ENCODE measurements around the gene L3MBTL4.
"Not testable (repeated sequence)": the region's sequence is repeated elsewhere in the genome, so short reads cannot be mapped to it uniquely, and the experiment has no call there.

The L3MBTL4 gene

DNA sequence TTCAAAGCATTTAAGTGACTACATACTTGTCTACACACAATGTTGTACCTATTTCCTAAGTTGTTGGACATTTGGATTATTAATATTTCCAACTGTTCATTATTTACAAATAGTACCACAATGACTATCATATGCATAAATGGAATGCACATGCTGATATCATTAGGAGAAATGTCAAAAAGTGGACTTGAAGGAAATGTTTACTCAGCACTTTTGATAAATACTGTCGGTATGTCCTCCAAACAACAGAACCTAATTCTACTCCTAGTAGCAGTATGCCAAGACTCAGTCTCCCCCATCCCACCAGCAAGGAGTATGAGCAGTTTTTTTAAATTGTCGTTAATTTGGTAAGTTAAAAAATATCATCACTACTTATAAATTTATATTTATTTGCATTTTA is 116.8 kb downstream of the L3MBTL4 start:
- no peak for DNase-seq

- DNase-seq = peak; percentile 86
Observed at GRCh38 chr18:6294148-6294784, 120.4 kb downstream of the L3MBTL4 start.

DNA sequence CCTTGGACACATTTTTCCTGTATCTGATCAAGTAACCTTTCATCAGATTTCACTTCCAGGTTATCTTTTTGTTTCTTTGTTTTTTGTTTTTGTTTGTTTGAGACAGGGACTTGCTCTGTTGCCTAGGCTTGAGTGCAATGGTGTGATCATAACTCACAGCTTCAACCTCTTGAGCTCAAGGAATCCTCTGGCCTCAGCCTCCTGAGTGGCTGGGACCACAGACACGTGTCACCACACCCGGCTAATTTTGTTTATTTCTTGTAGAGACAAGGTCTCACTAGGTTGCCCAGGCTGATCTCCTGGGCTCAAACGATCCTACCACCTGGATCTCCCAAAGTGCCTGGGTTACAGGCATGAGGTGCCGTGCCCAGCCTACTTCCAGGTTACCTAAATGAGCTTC is 124.9 kb downstream of the L3MBTL4 start:
- no peak for DNase-seq

DNA sequence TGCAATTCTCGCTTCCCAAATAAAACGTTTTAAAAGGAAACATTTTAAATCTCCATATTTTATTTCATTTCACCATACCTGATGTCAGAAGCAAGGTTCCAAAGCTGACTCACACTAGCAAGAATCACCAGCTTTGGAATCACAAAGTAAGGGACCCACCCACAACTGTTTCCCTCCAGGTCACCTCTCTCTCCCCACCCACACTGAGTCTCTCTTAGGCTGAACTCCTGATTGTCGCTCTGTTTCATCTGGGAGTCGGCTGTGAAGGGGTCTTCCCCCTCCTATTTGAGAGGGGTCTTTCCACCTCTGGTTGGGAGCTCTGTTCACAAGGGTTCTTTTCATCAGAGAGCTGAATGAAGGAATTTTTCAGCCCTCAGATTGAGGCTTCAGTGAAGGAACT is 128.1 kb downstream of the L3MBTL4 start:
- DNase-seq = no peak

DNA sequence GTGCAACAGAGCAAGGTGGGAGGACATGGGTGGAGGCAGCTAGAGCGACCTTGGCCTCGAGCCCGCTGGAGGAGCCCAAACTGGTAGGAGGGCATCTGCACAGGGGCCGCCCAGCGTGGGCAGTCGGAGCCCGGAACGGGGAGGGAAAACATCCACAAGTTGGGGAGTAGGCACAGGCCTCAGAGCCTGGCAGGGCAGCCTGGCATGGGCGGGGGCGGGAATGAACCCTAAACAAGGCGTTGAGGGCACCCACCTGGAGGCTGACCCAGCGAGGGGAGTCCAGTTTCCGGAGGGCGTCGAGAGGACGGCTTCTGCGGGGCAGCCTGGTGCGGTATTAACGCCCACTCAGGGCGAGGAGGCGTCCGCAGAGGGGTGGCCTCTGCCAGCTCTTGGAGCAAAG is 129.9 kb downstream of the L3MBTL4 start:
- no peak for DNase-seq

DNA sequence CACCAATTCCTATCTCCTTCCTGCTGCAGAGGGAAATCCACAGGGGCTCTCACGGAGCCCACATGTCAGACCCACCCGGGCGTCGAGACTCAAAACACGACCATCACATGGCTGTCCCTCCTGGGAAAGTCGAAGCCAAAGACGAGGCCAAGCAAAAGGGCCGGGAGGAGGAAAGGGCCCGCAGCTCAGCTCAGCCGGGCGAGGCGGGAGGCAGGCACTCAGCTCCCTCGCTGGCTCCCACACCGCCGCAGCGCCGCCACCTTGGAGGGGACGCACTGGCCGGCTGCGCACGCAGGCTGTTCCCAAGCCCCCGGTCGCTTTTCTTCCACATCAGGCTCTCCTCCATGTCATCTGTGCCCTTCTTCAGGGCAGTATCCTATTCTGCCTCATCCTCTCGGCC is 130.4 kb downstream of the L3MBTL4 start:
- no peak for DNase-seq

DNA sequence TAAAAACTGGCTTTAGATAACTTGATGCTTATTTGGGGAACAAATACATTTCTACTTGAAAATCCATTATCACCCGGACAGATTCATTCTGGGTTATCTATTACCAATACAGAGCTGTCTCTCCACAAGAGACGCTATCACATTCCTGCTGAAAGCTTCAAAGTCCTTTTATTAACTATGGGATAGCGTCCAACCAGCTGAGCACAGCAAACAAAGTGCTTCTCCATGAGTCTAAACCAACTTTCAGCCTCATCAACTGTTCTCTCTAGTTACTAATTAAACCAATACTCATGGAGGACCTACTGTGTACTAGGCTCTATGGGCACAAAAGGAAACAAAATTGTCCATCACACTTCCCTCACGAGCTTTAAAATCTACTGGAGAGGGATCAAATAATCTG is 132.8 kb downstream of the L3MBTL4 start:
- DNase-seq = no peak

DNA sequence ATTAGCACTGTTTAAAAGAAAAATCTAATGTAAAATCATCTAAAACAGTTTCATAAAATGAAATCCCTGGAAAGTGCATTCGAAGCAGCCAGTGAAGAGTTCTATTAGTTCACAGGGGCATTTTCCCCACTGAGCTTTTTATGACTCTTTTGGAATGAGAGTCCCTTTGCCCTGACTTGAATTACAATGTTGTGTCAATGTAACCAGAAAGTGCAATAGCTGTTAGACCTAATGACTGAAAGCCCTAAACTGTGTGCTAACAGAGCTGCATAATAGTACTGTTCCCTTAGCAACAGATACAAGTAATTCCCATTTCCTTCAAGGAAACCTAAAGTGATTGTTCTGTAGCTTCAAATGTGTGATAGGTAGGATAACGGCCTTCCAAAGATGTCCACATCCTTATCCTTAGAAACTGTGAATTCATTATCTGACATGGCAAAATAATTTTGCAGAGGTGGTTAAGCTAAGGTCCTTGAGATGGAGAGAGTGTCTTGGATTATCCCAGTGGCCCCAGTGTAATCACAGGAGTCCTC is 134.4 kb downstream of the L3MBTL4 start:
- DNase-seq = no peak

DNA sequence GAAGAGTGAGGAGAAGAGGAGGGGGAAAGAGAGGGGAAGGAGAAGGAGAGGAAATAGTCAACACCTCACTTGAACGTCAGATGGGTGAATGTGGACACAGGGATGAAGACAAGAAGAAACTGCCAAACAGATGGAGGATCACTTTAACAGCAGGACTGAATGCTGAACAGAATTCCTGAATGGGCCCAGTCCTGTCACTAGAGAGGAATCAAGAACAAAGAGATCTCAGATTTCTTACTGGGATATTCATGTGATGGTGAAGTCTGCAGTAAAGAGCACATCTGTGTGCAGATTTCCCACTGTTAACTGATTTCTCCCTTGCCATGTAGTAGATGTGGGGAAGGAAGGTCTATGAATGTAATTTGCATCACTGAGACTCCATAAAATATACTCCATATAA is 135.4 kb downstream of the L3MBTL4 start:
- no peak for DNase-seq

GRCh38 chr18:6273423-6273822 is 141.3 kb downstream of the L3MBTL4 start:
- DNase-seq = no peak

GRCh38 chr18:6272144-6272543 is 142.6 kb downstream of the L3MBTL4 start:
- not testable (repeated sequence) for DNase-seq

- no peak for DNase-seq
Observed at GRCh38 chr18:6271585-6271984, 143.1 kb downstream of the L3MBTL4 start.

DNA sequence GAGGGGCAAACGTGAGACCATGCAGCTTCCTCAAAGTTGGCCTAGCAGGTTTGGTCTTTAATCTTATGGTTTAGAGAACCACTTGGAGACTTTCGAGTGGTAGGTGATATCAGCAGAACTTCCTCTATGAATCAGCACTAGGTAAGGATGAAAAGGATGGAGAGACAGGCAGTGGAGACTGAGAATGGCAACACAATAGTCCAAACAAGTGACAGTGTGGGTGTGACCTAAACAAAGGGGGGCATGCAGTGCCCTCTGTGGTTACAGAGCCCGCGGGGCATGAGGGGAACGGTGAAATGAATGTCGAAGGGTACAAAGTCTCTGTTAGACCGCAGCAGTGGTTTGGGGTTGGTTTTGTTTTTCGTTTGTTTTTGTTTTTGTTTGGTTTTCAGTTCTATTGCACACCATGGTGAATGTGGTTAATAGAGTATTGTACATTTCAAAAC is 143.9 kb downstream of the L3MBTL4 start:
- DNase-seq = no peak

GRCh38 chr18:6269660-6270332 is 144.9 kb downstream of the L3MBTL4 start:
- DNase-seq = no peak

DNA sequence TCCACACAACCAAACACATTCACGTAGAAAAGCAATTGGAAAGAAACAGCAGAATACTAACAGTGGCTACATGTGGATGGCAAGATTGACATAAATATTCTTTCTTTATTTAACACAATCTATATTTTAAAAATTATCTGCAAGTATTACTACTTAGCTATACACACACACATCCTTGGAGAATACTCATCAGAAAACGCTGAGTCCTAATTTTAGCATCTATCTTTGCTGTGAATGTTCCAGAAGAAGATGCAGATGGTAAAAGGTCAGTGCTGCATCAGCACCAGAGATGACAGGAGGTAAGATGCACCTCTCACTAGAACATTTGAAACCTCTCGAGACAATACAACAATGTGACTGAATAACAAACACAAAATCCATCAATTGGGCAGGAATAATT is 148.5 kb downstream of the L3MBTL4 start:
- DNase-seq = no peak

DNA sequence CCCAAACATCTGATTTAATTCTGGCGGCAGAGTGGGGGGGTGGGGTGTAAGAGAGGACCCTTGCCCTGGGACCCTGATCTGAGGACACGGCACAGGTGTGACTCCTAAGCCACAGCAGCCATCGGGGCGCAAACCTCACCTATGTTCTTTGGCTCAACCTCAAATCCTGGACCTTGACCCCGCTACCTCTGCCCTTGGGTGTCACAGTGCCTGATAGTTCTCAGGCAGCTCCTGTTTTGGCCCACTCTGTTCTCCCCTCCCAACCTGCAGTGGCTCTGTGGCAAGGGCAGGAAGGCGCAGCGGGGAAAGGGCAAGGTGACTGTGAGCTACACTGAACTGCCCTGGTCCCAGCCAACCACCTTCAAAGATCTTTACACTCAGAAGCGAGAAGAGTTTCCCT is 152.8 kb downstream of the L3MBTL4 start:
- no peak for DNase-seq

DNA sequence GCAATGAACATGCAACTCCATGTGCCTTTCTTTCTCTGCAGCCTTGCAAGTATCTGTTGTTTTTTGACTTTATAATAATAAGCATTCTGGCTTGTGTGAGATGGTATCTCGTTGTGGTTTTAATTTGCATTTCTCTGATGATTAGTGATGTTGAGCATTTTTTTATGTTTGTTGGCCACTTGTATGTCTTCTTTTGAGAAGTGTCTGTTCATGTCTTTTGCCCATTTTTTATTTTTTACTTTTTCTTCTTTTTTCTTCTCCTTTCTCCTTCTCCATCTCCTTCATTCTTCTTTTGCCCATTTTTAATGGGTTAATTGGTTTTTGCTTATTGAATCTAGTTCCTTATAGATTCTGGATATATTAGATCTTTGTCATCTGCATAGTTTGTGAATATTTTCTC is 155.4 kb downstream of the L3MBTL4 start:
- not testable (repeated sequence) for DNase-seq

- DNase-seq = no peak
Observed at GRCh38 chr18:6257950-6258349, 156.8 kb downstream of the L3MBTL4 start.

DNA sequence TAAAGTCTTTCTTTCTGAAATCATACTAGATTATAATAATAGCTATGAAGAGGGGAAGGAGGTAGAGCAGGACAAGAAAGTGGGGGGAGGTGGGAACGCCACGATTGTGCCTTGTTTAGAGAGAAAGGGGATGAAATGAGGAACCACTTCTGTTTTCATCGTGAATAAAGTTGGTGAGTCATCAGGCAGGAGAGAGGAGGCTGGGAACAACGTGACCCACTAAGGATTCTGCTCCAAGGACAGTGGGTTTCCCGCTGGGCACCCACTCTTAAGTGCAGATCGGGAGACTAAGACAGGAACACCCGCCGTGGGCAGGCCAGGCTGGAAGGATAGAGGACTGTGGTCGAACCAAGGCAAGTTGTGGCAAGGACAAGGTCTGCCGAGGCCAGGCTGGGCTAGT is 158.2 kb downstream of the L3MBTL4 start:
- DNase-seq = peak; percentile 80

GRCh38 chr18:6255886-6256285 is 158.8 kb downstream of the L3MBTL4 start:
- DNase-seq = peak; percentile 18

DNA sequence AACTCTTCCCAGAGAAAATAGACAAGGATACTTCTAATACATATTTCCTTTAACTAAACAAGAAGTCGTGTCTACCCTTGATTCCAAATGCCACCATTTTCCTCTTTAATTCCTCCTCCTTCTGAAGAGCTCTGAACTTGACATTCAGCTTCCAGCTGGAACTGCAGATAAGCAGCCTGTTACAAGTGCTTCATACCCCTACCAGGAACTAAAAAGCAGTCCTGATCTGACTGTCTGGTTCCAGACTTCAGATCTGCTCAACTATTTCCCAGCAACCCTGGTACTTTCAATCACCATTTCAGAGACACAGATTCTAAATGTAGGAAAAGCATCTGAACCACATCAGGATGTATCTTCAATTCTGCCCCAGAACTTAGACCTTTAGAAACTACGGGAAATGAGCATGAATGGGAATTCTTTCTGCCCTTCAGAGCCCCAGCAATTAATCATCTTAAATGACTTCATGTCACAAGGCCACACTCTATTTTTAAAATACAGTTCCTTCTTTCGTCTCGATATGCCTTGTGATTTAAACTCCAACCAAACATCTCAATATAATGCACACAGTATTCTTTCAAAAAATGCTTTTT is 159.5 kb downstream of the L3MBTL4 start:
- DNase-seq = peak; percentile 86

DNA sequence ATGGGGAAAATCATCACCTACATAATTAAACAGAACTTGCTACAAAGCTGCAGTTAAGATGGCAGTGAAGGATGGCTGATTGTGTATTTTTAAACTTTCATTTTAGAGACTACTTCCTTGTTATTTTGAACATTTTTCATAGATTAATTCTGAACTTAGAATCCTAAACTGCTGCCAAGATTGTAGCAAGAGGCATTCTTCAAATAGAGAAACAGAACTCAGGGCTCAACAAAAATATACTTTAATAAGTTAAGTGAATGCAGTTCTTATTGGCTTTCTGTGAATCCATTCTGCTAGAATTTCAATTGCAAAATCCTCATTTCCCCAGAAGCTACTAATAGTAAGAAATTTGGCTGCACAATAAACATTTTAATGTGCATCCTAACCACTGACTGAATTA is 160.3 kb downstream of the L3MBTL4 start:
- DNase-seq = peak; percentile 1

- no peak for DNase-seq
Observed at GRCh38 chr18:6251084-6251483, 163.6 kb downstream of the L3MBTL4 start.

DNA sequence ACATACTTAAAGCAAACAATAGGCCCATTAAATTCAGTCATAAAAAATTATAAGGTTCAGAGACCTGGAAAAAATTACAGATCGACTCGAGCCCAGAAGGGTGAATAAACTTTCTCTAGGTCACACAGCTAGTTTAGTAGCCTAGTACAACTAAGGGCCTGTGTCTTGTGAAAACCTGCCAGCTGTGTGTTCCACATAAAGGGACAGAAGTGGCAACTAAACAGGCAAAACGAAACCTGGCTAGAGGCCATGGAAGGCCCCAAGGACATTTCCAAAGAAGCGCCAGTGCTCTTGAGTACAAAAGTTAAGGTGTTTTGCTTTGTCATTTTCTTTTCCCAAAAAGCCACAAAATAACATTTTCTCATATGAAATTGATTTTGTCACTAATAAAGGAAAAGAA is 164.9 kb downstream of the L3MBTL4 start:
- peak; percentile 5 for DNase-seq

Data from suppressor macrophage treated with lipopolysaccharide for 4 hours (primary cell).